Testis (tissue), 3 donors: ENCODE data around the gene PLCH2. TPM values are rescaled to one million over a fixed set of nuclear protein-coding genes. Genes with fewer than 3 reads are reported as not detected.

Source experiments
- DNase-seq: peaks from one replicate; pipeline ENCODE4 v3.0.0-alpha.2; 2019
- H3K27ac ChIP-seq, 2 donors: fragments of 200-600 bp; sonication (generic); one replicate each; pipeline ENCODE4 v1.5.1; 2019
- H3K27me3 ChIP-seq: fragments of 200-600 bp; sonication (generic); one replicate; pipeline ENCODE4 v1.5.1; 2019
- H3K36me3 ChIP-seq: fragments of 200-600 bp; sonication (generic); one replicate; pipeline ENCODE4 v1.5.1; 2017; ENCODE audit warnings: low read depth; ENCODE audit errors: missing control alignments
- H3K4me1 ChIP-seq: fragments of 200-600 bp; sonication (generic); one replicate; pipeline ENCODE4 v1.5.1; 2019
- H3K4me3 ChIP-seq, 2 donors: fragments of 200-600 bp; sonication (generic); one replicate each; pipeline ENCODE4 v1.5.1; 2017 to 2019
- H3K9me3 ChIP-seq: fragments of 200-600 bp; sonication (generic); one replicate; pipeline ENCODE4 v1.5.1; 2017
- POLR2A ChIP-seq: fragments of 450-650 bp; IDR thresholded peaks from one replicate; pipeline ENCODE4 v1.6.1; 2017; ENCODE audit warnings: antibody characterized with exemption, mild to moderate bottlenecking, moderate library complexity
- WGBS, 2 donors: methylation state at CpG; one replicate each; pipeline ENCODE4 v1.1.5; 2018; 5-methylcytosine and 5-hydroxymethylcytosine counted together
- intact Hi-C: fragments of 100-400 bp; cut with DNase I; formaldehyde crosslinking; loops from one replicate; pipeline ENCODE4 v1.15.1; 2023; ENCODE audit warnings: low total_unique reads
- polyA plus RNA-seq: library from polyadenylated mRNA; stranded (reverse); fragments of 350-450 nt; fragmentation: Illumina TruSeq; extraction: RNeasy Lipid Tissue Mini Kit (QIAGEN cat#74804); gene quantifications from one replicate; pipeline ENCODE4 v1.2.3, GENCODE V29; 2014; ENCODE audit warnings: low read depth, low replicate concordance; ENCODE audit not compliant: insufficient read depth
- total RNA-seq, 2 donors: library from RNA; depleted of rRNA; stranded (reverse); fragments of >200 nt; gene quantifications; one replicate each; pipeline ENCODE4 v1.2.3, GENCODE V29; 2016
- TF ChIP-seq, protein P1 (sequence below), 3 experiments: fragments of 450-650 bp in 2 of 3; fragments of 200-600 bp in 1 of 3; sonication (generic) in 1 of 3; IDR thresholded peaks; one replicate each; pipeline ENCODE4 v1.5.1; 2016 to 2019; ENCODE audit warnings: antibody characterized with exemption in 3 of 3, mild to moderate bottlenecking in 2 of 3, moderate library complexity in 1 of 3

Gene PLCH2
- total and polyA plus RNA-seq, 3 donors from 2014 or later, result 2.7 to 6.5 (median 5.7) TPM

DNA sequence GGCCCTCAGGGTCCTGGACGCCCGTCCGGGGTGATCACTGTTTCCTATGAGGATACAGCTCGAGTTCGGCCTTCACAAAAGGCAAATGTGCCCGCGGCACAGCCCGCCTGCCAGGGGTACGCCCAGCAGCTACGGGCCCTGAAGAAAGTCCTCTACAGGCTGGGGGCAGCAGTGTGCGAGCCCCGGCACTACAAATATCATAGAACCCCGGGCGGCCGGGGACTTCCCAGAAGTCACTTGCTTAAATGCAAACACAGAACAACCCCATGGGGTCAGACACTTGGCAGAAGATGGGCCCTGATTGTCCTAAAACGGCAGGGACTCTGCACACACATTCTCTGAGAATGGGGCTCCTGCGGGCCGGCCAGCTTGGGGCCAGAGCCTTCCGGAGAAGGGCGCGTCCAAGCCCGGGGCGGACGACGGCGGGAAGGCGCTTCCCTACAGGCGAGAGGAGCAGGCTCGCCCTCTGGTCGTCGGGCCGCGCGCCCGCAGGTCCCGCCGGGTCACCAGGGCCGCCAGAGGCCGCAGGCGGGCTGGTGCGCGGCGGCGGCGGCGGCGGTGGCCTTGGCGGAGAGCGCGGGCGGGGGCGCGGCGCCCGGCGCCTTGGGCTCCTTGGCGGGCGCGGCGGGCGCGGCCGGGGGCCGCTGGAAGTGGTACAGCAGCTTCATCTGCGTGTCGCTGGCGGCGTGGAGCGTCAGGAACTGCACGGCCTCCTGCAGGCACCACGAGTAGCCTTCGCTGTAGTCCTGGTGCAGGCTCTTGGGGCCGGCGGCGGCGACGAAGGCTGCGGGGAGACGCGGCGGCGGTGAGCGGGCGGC is 53.1 kb downstream of the PLCH2 start:
- Histone ChIP-seq H3K27ac (no peak overlapping the region), H3K4me3 (peak overlapping the region in 1 of 2 donors; percentile 12), H3K36me3 (no peaks in the 10 kb centered on the region), H3K27me3 (no peaks in the 10 kb centered on the region), H3K9me3 (no peaks in the 10 kb centered on the region), H3K4me1 (peaks cover 48% of the 10 kb centered on the region)
- intact Hi-C loops, result no loop called here
- peak; percentile 38 for DNase-seq
- 8 to 14% methylated on average over 19 to 57 of the region's 84 CpGs for WGBS, 2 donors
- TF ChIP-seq, protein P1, sequence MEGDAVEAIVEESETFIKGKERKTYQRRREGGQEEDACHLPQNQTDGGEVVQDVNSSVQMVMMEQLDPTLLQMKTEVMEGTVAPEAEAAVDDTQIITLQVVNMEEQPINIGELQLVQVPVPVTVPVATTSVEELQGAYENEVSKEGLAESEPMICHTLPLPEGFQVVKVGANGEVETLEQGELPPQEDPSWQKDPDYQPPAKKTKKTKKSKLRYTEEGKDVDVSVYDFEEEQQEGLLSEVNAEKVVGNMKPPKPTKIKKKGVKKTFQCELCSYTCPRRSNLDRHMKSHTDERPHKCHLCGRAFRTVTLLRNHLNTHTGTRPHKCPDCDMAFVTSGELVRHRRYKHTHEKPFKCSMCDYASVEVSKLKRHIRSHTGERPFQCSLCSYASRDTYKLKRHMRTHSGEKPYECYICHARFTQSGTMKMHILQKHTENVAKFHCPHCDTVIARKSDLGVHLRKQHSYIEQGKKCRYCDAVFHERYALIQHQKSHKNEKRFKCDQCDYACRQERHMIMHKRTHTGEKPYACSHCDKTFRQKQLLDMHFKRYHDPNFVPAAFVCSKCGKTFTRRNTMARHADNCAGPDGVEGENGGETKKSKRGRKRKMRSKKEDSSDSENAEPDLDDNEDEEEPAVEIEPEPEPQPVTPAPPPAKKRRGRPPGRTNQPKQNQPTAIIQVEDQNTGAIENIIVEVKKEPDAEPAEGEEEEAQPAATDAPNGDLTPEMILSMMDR (IDR thresholded peaks at IDR 0.05), result no peak
- TF ChIP-seq POLR2A, result no peak

DNA sequence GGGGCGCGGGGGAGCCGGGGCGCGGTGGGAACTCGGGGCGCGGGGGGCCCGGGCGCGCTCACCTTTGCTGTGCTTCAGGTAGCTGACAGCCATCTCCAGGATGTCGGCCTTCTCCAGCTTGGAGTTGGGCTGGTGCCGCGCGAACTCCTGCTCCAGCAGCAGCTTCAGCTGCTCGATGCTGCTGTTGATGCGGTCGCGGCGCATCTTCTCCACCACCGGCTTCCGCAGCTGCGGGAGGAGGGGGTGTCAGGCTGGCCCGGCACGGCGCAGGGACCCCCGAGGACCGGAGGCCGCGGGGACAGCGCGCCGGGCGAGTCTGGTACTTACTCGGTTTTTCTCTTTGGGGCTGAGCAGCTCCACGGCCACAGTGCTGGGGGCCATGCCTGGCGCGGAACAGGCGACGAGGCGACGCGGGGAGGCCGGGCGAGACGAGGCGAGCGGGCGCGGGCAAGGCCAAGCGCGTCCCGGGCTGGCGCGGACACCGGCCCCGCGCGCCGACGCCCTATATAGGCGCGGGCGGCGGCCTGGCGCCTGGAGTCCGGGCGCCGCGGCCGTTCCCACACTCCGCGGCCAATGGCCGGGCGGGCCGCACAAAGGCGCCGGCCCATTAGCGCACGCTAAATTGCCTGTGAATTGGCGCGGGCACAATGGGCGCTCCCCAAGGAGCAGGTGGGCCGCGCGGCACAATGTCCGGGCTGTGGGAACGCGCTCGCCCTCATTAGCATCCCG is 53.9 kb downstream of the PLCH2 start, which contains the start of gene HES5:
TSS of gene HES5 (minus strand) at position 480 of the 729 bp plus-strand sequence. CDS start at position 381, 99 bp downstream.
- Histone ChIP-seq H3K27me3 (no peaks in the 10 kb centered on the region), H3K36me3 (no peaks in the 10 kb centered on the region), H3K27ac (no peak within 1 kb of the TSS), H3K4me3 (peak within 1 kb of the TSS in 1 of 2 donors; percentile 12), H3K4me1 (peaks cover 41% of the 10 kb centered on the region), H3K9me3 (no peaks in the 10 kb centered on the region)
- intact Hi-C loops, result loop anchor here (5.0 kb wide), 1 partner anchor 113 kb away; no protein-coding TSS in a partner anchor
- no peak for TF ChIP-seq POLR2A
- TF ChIP-seq, protein P1 (IDR thresholded peaks at IDR 0.05), result no peak
- DNase-seq, result no peak
- 5% methylated on average over 62 of the region's 91 CpGs; no CpG with 5 or more reads in 1 of the 2 donors for WGBS, 2 donors

DNA sequence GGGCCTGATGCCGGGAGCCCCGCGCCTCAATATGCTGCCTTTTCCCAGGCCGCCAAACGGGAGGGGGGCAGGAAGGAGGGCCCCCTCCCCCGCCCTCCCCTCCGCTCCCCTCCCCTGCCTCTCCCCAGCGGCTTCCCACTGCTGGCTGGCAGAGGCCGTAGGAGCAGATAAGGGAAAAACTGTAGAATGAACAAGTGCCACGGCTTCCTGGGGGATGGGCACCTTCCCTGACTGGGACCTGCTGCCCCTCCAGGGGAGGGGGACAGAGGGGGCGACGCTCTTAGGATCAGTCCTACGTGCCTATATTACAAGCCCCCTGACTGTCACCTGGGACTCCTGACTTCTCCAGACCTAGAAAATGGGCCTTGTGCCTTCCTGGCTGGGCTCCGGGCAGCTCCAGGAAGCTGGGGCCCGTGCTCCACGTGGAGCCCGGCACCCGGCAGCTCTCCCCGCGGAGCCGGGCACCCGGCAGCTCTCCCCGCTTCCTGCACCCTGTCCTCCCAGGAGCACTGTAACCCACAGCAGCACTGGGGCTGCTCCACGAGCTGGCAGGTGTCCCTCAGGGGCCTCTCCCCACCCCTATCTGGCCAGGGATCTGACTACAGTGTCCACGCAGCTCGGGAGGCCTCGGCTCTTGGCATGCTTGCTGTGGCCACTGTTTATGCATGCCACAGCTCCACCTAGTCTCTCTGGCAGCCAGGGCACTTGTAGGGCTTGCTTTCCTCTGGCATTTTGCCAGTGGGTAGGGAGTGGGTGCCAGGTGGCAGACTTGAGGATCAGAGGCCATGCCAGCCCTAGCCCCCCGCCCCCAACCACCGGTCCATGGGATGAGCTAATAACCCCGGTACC is 54.6 kb downstream of the PLCH2 start:
- peaks cover 36% of the 10 kb centered on the region for H3K4me1 ChIP-seq
- DNase-seq, result no peak

More for the DNA sequence above, 54.6 kb downstream of the PLCH2 start:
- H3K9me3 ChIP-seq, result no peaks in the 10 kb centered on the region
- 0 to 22% methylated on average over 4 to 24 of the region's 30 CpGs for WGBS, 2 donors
- intact Hi-C loops, result loop anchor here (5.0 kb wide), 1 partner anchor 113 kb away; no protein-coding TSS in a partner anchor
- H3K36me3 ChIP-seq, result no peaks in the 10 kb centered on the region
- TF ChIP-seq, protein P1 (IDR thresholded peaks at IDR 0.05), result no peak
- no peak for TF ChIP-seq POLR2A
- no peak overlapping the region for H3K27ac ChIP-seq
- no peak overlapping the region for H3K4me3 ChIP-seq
- H3K27me3 ChIP-seq, result no peaks in the 10 kb centered on the region
